Cardiac fibroblast (primary cell): ENCODE measurements around the gene PTCRA.
"Not testable (repeated sequence)": the region's sequence is repeated elsewhere in the genome, so short reads cannot be mapped to it uniquely, and the experiment has no call there.

Source experiments
- DNase-seq, 2 donors: peaks; one replicate each; pipeline versions ENCODE4 v3.0.0 to v3.0.0-alpha.2; 2010; ENCODE audit warnings: low read depth in 2 of 2
- H3K4me3 ChIP-seq, 2 donors: replicated peaks in 1 of 2; 1 replicate in 1 of 2; 2 replicates in 1 of 2; pipeline ENCODE4 v1.5.1; 2011; ENCODE audit warnings: low read depth in 2 of 2, low read length in 2 of 2, mild to moderate bottlenecking in 2 of 2, moderate library complexity in 1 of 2
- TF ChIP-seq, protein P1 (sequence below): IDR thresholded peaks from one replicate; pipeline ENCODE4 v1.5.1; 2011; ENCODE audit warnings: low read depth, mild to moderate bottlenecking, low read length, inconsistent platforms

Gene PTCRA, protein sequence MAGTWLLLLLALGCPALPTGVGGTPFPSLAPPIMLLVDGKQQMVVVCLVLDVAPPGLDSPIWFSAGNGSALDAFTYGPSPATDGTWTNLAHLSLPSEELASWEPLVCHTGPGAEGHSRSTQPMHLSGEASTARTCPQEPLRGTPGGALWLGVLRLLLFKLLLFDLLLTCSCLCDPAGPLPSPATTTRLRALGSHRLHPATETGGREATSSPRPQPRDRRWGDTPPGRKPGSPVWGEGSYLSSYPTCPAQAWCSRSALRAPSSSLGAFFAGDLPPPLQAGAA

DNA sequence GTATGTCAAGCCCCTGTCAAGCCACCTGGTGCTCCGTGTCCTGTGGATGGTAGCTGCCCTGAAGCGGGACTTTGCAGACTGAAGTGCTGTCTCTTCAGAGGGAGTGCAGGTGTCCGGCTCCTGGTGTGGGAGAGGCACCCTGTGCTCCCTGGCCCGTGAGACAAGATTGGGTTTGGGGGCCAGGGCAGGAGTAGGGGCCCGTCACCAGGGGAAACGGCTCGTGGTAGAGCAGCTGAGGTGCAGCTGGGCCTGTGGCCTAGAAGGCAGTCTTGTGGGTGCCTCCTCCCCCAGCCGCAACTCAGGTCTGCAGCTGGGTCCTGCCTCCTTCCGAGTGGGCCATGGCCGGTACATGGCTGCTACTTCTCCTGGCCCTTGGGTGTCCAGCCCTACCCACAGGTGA is at the start of gene PTCRA:
Gene PTCRA, plus strand, starts transcription at position 322 of the 400 bp plus-strand sequence. Its CDS starts 17 bp downstream, at position 339.
- H3K4me3 ChIP-seq, result no peak within 1 kb of the TSS
- DNase-seq, result no peak
- TF ChIP-seq, protein P1, sequence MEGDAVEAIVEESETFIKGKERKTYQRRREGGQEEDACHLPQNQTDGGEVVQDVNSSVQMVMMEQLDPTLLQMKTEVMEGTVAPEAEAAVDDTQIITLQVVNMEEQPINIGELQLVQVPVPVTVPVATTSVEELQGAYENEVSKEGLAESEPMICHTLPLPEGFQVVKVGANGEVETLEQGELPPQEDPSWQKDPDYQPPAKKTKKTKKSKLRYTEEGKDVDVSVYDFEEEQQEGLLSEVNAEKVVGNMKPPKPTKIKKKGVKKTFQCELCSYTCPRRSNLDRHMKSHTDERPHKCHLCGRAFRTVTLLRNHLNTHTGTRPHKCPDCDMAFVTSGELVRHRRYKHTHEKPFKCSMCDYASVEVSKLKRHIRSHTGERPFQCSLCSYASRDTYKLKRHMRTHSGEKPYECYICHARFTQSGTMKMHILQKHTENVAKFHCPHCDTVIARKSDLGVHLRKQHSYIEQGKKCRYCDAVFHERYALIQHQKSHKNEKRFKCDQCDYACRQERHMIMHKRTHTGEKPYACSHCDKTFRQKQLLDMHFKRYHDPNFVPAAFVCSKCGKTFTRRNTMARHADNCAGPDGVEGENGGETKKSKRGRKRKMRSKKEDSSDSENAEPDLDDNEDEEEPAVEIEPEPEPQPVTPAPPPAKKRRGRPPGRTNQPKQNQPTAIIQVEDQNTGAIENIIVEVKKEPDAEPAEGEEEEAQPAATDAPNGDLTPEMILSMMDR, result no peak

DNA sequence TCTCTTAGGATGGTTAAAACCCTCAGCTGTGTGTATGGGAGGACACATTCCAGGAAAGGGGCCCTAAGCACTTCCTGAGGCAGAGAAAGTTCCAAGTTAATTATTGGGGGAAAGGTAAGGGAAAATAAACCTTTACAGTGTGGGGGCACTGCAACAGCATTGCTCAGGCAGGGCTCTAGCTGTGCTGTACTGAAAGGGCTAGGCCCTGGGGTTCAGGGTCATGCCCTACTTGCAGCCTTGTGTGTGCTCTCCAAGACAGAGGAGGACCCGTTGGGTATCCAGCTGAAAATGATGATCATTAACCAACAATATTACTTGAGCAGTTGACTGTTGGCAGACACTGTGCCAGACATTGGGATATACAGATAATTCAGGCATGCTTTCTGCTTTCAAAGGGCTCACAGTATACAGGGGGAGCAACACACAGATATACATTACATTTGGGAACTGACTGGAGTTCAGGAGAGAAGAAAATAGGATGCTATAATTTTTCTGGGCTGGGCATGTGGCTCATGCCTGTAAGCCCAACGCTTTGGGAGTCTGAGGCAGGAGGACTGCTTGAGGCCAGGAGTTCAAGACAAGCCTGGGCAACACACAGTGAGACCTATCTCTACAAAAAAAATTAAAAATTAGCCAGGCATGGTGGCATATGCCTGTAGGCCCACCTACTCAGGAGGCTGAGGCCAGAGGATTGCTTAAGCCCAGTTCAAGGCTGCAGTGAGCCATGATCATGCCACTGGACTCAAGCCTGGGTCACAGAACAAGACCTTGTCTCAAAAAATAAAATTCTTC is 45.5 kb upstream of the PTCRA start:
- TF ChIP-seq, protein P1, result no peak
- no peak overlapping the region for H3K4me3 ChIP-seq
- DNase-seq, result no peak

DNA sequence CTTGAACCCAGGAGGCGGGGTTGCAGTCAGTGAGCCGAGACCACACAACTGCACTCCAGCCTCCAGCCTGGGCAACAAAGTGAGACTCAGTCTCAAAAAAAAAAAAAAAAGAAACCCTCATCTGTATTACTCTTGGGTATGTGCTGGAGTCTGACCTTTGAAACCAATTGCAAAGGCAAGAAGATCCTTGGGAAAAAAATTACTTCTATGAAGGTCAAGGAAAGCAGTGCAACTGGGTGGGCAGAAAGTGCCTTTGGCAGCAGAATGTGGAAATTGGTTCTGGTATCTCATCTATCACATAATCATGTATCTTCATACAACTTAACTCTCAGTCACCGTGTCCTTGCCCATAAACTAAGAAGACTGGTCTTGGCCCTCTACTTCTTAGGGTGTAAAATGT is 44.1 kb upstream of the PTCRA start:
- no peak overlapping the region for H3K4me3 ChIP-seq
- TF ChIP-seq, protein P1, result no peak
- DNase-seq, result no peak

DNA sequence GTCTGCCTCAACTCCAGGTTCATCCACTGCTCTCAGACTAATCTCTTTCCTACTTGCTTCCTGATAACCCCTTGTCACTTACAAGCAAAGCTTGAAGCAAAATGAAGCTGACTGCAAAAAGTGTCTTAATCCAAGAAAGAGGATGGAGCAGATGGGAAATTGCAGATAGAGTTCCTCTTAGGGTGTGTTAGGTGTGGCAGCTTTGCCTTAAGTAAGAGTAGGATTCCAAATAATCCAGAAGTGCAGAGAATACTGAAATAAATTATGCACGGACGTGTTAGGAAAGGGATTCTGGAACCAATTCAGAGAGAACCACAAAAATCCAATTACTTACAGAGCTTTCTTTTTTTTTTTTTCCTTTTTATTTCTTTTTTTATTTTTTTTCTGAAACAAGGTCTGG is 42.5 kb upstream of the PTCRA start:
- H3K4me3 ChIP-seq, result no peak overlapping the region
- DNase-seq, result no peak
- TF ChIP-seq, protein P1, result no peak

DNA sequence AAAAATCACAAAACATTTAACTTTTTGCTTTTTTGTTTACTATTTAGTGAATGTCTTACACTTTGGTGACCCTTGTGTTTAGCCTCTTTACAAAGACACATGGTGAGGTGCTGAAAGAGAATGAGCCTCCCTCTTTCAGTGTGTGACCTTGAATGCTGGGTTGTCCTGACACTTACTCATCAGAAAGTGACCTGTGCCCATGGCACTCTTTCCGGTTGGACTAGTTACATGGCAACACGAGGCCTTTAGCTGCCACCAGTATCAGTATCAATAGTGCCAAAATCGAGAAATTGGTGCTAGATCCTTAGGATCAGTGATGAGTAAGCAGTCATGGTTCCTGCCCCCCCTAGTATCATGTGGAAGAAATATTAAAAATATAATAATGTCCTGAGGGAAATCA is 38.2 kb upstream of the PTCRA start:
- TF ChIP-seq, protein P1, result no peak
- H3K4me3 ChIP-seq, result no peak overlapping the region

DNA sequence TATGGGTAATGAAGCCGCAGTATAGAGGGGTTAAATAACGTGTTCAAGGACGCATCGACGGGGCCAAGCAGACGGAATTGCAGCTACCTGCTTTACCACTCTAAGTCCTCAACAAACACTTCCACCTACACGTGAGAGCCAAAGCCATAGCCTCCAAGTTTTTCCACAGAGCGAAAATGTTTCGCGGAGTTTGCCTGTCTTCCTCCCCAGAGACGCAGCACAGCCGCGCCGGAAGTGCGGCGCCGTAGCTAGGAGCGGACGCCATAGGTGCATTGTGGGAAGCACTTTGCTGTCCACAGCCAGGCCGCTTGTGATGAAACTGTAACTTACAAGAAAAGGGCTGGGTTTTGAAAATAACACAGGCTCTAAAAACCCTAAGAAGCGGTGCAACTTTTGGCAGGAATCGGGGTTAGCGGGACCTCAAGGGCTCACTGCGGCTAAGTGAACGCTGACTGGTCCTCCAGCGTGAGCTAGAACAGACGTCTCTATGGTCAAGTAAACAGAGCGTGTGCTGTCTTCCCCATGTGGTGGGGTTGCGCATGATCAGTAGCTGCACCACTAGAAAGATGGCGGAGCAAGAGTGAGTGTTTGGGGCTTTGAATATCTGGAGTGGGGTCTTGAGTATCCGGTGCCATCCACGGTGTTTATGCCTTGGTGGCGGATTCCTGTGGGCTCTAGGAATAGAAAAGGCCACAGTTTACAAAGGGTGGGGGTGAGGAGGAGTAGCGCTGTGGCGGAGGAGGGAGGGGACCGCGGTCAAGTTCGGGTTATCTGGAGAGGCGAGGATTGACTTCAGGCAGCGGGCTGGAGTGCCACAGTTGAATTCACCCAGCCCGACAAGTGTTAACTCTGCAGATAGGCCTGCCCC is 36.2 kb upstream of the PTCRA start, which contains the start of gene RPL7L1:
Gene RPL7L1, plus strand, starts transcription at position 245 of the 868 bp plus-strand sequence. Its CDS starts 295 bp downstream, at position 540.
- peak; percentile 91 to 93 for DNase-seq
- TF ChIP-seq, protein P1, result peak; percentile 9
- H3K4me3 ChIP-seq, result peak within 1 kb of the TSS; percentile 63 to 70

More for the DNA sequence above, 38.2 kb upstream of the PTCRA start:
- DNase-seq, result no peak

DNA sequence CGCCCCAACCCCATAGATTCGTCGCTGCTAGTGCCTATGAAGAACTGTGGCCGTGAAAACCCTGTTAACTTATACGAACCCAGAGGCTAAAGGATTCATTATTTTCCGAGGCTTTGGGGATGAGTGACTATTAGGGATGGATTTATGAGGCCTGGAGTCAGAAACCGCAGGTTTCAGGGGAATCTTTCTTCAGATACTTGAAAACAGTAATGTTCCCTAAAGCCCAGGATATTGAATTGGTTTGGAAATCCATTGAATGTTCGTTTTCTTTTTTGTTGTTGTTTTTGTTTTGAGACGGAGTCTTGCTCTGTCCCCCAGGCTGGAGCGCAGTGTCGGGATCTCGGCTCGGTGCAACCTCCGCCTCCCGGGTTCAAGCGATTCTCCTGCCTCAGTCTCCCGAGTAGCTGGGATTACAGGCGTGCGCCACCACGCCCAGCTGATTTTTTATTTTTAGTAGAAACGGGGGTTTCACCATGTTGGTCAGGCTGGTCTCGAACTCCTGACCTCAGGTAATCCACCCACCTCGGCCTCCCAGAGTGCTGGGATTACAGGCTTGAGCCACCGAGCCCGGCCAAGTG is 35.5 kb upstream of the PTCRA start:
- not testable (repeated sequence) for DNase-seq
- peak overlapping the region; percentile 63 to 70 for H3K4me3 ChIP-seq

DNA sequence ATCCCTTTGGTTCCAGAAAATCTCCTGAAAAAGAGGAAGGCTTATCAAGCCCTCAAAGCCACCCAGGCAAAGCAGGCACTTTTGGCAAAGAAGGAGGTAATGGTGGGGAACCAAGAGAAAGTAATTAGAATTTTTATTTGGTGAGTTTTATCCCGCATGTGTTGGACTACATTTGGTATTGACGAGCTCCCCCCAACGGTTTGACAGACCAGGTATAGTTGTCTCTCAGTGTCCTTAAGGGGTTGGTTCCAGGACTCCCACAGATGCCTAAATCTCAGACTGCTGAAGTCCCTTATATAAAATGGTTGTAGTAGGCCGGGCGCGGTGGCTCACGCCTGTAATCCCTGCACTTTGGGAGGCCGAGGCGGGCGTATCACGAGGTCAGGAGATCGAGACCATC is 35.0 kb upstream of the PTCRA start:
- H3K4me3 ChIP-seq, result peak overlapping the region; percentile 63 to 70
- not testable (repeated sequence) for DNase-seq
